GM18873 (cell line): Measurements from ENCODE around the gene HS2ST1.

Experiments used
- ATAC-seq: cut with Tn5 transposase; IDR thresholded peaks from one replicate; pipeline ENCODE4 v1.9.1; 2021; ENCODE audit warnings: mild to moderate bottlenecking, moderate library complexity, moderate number of reproducible peaks; ENCODE audit not compliant: unreplicated experiment, low FRiP score

HS2ST1 gene

DNA sequence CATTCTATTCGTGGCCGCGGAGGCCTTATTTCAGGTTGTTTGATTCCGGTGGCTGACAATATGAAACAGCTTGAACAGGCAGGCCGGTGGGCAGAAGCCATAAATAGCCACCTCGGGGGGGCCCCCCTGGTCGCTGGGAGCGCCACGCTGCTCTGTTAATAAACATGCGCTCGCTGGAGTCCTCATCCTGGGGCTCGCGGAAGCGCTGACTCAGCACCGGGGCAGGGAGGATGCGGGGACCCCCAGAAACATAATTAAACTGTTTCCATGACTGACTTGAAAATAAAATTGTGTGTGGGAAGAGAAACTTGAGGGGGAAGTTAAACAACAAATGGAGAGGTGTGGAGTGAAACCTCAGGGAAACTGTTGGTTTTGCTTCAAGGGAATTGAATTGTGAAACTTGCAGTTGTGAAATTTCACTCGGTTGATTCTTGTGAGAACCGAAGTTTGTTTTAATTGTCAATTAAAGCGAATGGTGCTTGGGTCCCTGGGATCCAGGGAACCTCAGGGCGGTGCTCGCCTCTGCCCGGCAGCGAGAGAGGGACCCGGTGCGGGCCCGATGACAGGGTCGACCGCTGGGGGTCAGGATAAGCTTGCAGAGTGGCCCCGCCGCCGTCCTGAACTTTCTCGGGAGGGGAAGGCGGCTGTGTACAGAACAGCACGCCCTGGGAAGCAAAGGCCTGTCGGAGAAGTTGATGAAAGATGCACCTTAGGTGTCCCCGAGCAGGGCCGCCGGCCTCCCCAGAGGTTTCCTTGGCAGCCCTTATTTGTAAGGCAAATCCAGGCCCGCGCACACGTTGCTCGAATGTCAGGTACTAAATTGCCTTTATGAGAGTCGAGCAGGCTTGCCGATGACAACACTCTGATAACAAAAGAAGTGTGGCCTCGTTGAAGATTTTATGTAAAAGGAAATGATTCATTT lies 237.3 kb downstream of the HS2ST1 start:
- ATAC-seq, result peak; percentile 73

GRCh38 chr1:87154384-87154783 lies 239.9 kb downstream of the HS2ST1 start:
- ATAC-seq, result no peak

DNA sequence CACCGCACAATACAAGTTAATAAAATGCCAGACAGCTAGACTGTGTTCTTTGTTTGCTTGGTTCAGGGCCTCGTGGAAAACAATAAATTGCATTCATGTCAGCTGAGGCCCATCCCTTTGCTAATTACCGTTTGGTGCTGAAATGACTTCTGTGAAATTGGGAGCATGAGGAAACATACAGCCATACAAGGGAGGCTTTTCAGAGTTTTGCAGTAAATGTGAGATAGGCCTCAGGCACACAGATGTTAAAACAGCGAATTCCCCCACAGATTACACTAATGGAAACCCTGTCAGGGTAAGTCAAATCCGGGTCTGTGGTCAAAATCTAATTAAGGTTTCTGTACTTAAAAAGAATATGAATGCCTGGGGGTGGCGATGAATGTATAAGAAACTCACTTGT lies 240.7 kb downstream of the HS2ST1 start:
- no peak for ATAC-seq

DNA sequence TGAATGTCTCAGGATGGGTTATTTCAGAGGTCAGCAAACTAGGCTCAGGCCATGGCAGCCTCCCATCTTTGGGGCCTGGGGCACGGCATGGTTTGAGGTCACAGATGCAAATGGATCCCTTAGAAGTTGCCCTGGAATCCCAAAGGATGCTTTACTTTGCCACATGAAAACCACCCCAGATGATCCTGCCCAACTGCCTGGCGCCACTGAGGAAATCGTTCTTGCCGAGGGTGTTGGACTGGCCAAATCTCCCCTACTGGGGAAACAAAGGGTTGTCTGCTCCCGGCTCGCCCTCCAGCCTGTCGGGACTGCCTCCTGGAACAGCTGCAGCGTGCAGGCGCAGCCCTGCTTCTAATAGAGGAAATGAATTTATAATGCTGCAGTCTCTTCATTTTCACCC lies 241.2 kb downstream of the HS2ST1 start:
- ATAC-seq, result no peak

- no peak for ATAC-seq
These were observed 241.7 kb downstream of the HS2ST1 start for GRCh38 chr1:87156124-87156523.

- no peak for ATAC-seq
These were observed 245.0 kb downstream of the HS2ST1 start for GRCh38 chr1:87159378-87159915.
